CD4-positive, CD25-positive, alpha-beta regulatory T cell (primary cell): ENCODE measurements around the gene MAGEE1. TPM values are rescaled to one million over a fixed set of nuclear protein-coding genes. Genes with fewer than 3 reads are reported as not detected.

Source experiments
- ATAC-seq, 2 donors: fragments of 150-1000 bp; cut with Tn5 transposase; one replicate each; pipeline ENCODE4 v1.10.0; 2021; ENCODE audit warnings: low read depth in 2 of 2, moderate number of reproducible peaks in 2 of 2, moderate library complexity in 1 of 2
- DNase-seq, 3 donors: peaks; one replicate each; pipeline versions ENCODE4 v3.0.0 to v3.0.0-alpha.2; 2012 to 2022; ENCODE audit warnings: mixed read lengths in 1 of 3
- H3K27ac ChIP-seq: one replicate; pipeline ENCODE4 v1.7.0; 2013; ENCODE audit warnings: mild to moderate bottlenecking, low read length; ENCODE audit not compliant: insufficient read depth, poor library complexity, severe bottlenecking
- H3K27me3 ChIP-seq: one replicate; pipeline ENCODE4 v1.7.0; 2013; ENCODE audit warnings: low read length; ENCODE audit not compliant: control insufficient read depth, insufficient read depth
- H3K36me3 ChIP-seq: one replicate; pipeline ENCODE4 v1.7.0; 2013; ENCODE audit warnings: mild to moderate bottlenecking, low read length, moderate library complexity; ENCODE audit not compliant: control insufficient read depth, insufficient read depth
- H3K4me1 ChIP-seq: 2 replicates; pipeline ENCODE4 v1.7.0; 2013; ENCODE audit warnings: mild to moderate bottlenecking, low read length; ENCODE audit not compliant: insufficient read depth, control insufficient read depth, poor library complexity, severe bottlenecking
- H3K4me3 ChIP-seq: one replicate; pipeline ENCODE4 v1.7.0; 2013; ENCODE audit warnings: low read depth, mild to moderate bottlenecking, low read length, moderate library complexity
- H3K9me3 ChIP-seq, 2 experiments: 1 replicate in 1 of 2; 2 replicates in 1 of 2; pipeline ENCODE4 v1.7.0; 2013; ENCODE audit warnings: low read length in 2 of 2, mild to moderate bottlenecking in 1 of 2, moderate library complexity in 1 of 2; ENCODE audit not compliant: control insufficient read depth in 2 of 2
- H3K27ac Mint-ChIP-seq, 3 donors: one replicate each; pipeline ENCODE4 v1.8.0; 2020 to 2022; ENCODE audit warnings: mild to moderate bottlenecking in 3 of 3, mixed read lengths in 3 of 3, moderate library complexity in 2 of 3
- H3K27me3 Mint-ChIP-seq: one replicate; pipeline ENCODE4 v1.8.0; 2022; ENCODE audit warnings: mild to moderate bottlenecking, mixed read lengths
- H3K36me3 Mint-ChIP-seq: one replicate; pipeline ENCODE4 v1.8.0; 2020; ENCODE audit warnings: mixed read lengths
- H3K4me1 Mint-ChIP-seq, 4 donors: one replicate each; pipeline ENCODE4 v1.8.0; 2020 to 2022; ENCODE audit warnings: mixed read lengths in 4 of 4, mild to moderate bottlenecking in 1 of 4
- H3K4me3 Mint-ChIP-seq, 4 donors: one replicate each; pipeline ENCODE4 v1.8.0; 2020 to 2022; ENCODE audit warnings: mild to moderate bottlenecking in 4 of 4, mixed read lengths in 4 of 4, moderate library complexity in 3 of 4
- H3K9me3 Mint-ChIP-seq, 7 donors: one replicate each; pipeline ENCODE4 v1.8.0; 2020 to 2022; ENCODE audit warnings: mixed read lengths in 7 of 7, mild to moderate bottlenecking in 3 of 7, moderate library complexity in 2 of 7
- polyA plus RNA-seq, 4 donors: library from polyadenylated mRNA; unstranded; fragments of 300-500 nt; fragmentation: Illumina TruSeq; gene quantifications; one replicate each; pipeline ENCODE4 v1.2.3, GENCODE V29; 2021
- total RNA-seq: library from RNA; stranded (reverse); gene quantifications from one replicate; pipeline ENCODE4 v1.2.3, GENCODE V29; 2022

Gene MAGEE1
- total and polyA plus RNA-seq, 5 donors from 2014 or later = 1.2 to 5.9 (median 2.3) TPM

DNA sequence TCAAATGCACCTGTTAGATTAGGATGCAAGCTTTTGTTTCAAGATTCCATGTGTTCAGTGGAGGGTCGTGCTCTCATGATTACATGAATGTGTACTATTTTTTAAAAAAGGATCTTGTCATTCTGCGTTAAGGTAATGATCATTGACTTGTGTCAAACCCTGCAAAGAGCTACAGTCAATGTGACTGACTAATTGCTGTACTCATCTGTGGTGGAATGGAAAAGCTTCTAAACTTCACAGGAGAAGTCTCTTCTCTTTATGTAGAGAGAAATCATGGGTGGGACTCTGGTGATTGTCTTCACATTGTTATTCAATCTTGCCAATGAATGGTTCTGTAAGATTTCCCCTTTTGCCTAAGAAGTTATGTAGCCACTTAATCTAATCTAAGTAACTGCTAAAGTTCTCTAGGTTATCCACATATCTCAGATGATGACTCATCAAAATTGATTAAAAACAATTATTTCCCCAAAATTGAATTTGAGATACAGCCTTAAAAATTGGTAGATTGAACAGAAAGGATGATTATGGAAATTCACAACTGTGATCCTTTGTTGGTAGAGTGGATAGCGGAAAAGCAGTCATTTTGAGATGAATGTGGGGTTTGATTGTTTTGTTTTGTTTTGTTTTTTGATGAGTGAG lies 6.7 kb downstream of the MAGEE1 start:
- Mint-ChIP-seq H3K4me1 (peaks cover 0 to 34% (median 22%) of the 10 kb centered on the region in 4 donors), H3K27me3 (no peaks in the 10 kb centered on the region), H3K4me3 (no peak overlapping the region), H3K36me3 (no peaks in the 10 kb centered on the region), H3K9me3 (no peaks in the 10 kb centered on the region), H3K27ac (peak overlapping the region in 1 of 3 donors; percentile 10)
- Histone ChIP-seq H3K9me3 (no peaks in the 10 kb centered on the region), H3K27me3 (no peaks in the 10 kb centered on the region), H3K4me1 (peaks cover 1% of the 10 kb centered on the region), H3K4me3 (no peak overlapping the region), H3K27ac (no peak overlapping the region), H3K36me3 (no peaks in the 10 kb centered on the region)
- DNase-seq (no peak), ATAC-seq (no peak)

DNA sequence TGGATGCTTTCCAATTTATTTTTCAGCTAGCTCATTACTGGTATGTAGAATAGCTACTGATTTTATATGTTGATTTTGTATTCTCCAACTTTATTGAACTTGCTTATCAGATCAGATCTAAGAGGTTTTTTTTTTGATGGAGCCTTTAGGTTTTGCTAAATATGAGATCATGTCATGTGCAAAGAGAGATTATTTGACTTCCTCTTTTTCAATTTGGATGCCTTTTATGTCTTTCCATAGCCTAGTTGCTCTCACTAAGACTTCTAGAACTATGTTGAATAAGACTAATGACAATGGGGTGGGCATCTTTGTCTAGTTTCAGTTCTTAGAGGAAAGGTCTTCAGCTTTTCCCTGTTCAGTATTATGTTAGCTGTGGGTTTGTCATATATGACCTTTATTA lies 11.7 kb downstream of the MAGEE1 start:
- Histone ChIP-seq H3K27me3 (no peaks in the 10 kb centered on the region), H3K9me3 (peaks cover 7 to 13% of the 10 kb centered on the region in 2 experiments), H3K4me1 (no peaks in the 10 kb centered on the region), H3K27ac (no peak overlapping the region), H3K36me3 (no peaks in the 10 kb centered on the region), H3K4me3 (no peak overlapping the region)
- H3K4me3 Mint-ChIP-seq = no peak overlapping the region
- no peak overlapping the region for H3K27ac Mint-ChIP-seq
- H3K27me3 Mint-ChIP-seq = no peaks in the 10 kb centered on the region
- H3K36me3 Mint-ChIP-seq = no peaks in the 10 kb centered on the region
- no peak for DNase-seq
- H3K9me3 Mint-ChIP-seq = peaks cover 0 to 22% (median 1%) of the 10 kb centered on the region in 7 donors
- H3K4me1 Mint-ChIP-seq = peaks cover 0 to 13% (median 3%) of the 10 kb centered on the region in 4 donors
- ATAC-seq = no peak

DNA sequence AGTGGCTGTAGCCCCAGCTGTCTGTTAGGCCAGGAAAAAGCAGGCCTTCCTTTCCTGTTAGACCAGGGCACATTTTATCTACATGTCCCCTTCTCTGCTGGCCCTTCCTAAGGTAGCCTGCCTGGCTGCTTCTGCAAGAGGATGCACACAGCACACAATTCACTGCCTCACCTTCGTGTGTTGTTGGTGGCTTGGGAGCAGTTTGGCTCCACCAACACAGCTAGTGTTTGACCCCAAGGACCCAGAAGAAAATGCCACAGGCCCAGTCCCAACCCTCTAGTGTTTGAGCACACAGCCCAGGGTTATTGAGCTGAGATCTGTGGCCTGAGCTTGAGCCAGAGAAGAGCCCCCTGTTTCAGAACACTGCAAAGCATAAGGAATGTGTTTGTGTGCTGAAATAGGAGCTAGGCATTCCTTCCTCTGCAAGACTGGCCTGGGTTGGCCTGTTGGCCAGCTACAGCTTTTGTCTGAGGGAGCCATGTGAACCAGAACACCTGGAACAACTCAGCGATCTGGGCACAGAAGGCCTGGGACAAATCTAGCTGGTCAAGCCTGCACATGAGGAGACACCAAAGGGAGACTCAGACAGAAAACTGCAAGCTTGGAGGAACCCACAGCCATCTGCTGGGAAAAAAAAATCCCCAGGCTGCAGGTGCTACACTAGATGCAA lies 26.4 kb downstream of the MAGEE1 start:
- Histone ChIP-seq H3K36me3 (no peaks in the 10 kb centered on the region), H3K27me3 (no peaks in the 10 kb centered on the region), H3K27ac (no peak overlapping the region), H3K4me1 (no peaks in the 10 kb centered on the region), H3K9me3 (no peaks in the 10 kb centered on the region), H3K4me3 (no peak overlapping the region)
- Mint-ChIP-seq H3K9me3 (peaks cover 0 to 3% (median 0%) of the 10 kb centered on the region in 7 donors), H3K4me1 (peaks cover 0 to 2% (median under 1%) of the 10 kb centered on the region in 4 donors), H3K4me3 (no peak overlapping the region), H3K36me3 (no peaks in the 10 kb centered on the region), H3K27me3 (no peaks in the 10 kb centered on the region), H3K27ac (no peak overlapping the region)
- no peak for DNase-seq
- no peak for ATAC-seq

DNA sequence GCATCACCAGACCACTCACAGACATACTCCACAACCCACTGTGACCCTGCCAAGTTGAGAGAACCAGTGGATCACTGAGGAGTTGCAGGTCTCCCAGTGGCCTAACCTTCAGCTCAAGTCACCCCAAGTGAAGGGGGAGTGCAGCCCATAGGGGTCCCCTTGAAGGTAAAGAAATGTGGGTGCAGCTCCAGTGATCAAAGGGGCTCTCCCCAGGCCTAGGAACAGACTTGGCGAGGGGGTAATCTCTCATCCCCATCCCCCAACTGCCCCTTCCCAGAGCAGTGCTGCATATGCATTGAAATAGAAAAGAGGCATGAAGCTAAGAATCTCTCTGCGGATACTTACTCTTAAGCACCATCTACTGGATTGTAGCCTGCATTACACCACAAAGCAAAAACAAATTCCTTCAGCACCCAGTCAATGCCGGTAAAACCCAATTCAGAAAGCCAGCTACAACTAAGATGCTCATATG lies 27.0 kb downstream of the MAGEE1 start:
- no peaks in the 10 kb centered on the region for H3K9me3 ChIP-seq
- Mint-ChIP-seq H3K36me3 (no peaks in the 10 kb centered on the region), H3K4me1 (peaks cover 0 to 2% (median under 1%) of the 10 kb centered on the region in 4 donors), H3K9me3 (peaks cover 0 to 3% (median 0%) of the 10 kb centered on the region in 7 donors), H3K27ac (no peak overlapping the region), H3K27me3 (no peaks in the 10 kb centered on the region), H3K4me3 (no peak overlapping the region)
- no peaks in the 10 kb centered on the region for H3K27me3 ChIP-seq
- no peak overlapping the region for H3K27ac ChIP-seq
- H3K36me3 ChIP-seq = no peaks in the 10 kb centered on the region
- ATAC-seq = no peak
- no peaks in the 10 kb centered on the region for H3K4me1 ChIP-seq
- DNase-seq = peak in 2 of 3 donors; percentile 26 to 38
- no peak overlapping the region for H3K4me3 ChIP-seq

DNA sequence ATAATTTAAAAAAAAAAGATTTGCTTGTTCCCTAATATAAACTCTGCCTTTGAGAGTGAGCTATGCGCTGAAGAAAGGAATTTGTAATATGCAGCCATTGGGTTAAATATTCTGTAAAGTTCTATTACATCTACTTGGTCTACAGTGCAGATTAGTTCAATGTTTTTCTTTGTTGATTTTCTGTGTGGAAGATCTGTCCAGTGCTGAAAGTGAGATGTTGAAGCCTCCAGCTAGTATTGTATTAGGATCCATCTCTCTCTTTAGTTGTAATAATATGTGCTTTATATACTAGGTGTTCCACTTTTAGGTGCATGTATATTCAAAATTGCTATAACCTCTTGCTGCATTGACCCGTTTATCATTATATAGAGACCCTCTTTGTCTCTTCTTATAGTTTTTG lies 49.8 kb downstream of the MAGEE1 start:
- DNase-seq (no peak), ATAC-seq (no peak)
- Mint-ChIP-seq H3K9me3 (peaks cover 0 to 10% (median 3%) of the 10 kb centered on the region in 7 donors), H3K4me3 (no peak overlapping the region), H3K27ac (no peak overlapping the region), H3K36me3 (no peaks in the 10 kb centered on the region), H3K4me1 (no peaks in the 10 kb centered on the region), H3K27me3 (no peaks in the 10 kb centered on the region)
- H3K4me3 ChIP-seq = no peak overlapping the region
- no peaks in the 10 kb centered on the region for H3K27me3 ChIP-seq
- H3K4me1 ChIP-seq = no peaks in the 10 kb centered on the region
- H3K9me3 ChIP-seq = no peaks in the 10 kb centered on the region
- no peaks in the 10 kb centered on the region for H3K36me3 ChIP-seq
- H3K27ac ChIP-seq = no peak overlapping the region
